ENCODE results near the gene ISCA2.
"Not testable (repeated sequence)": the region's sequence is repeated elsewhere in the genome, so short reads cannot be mapped to it uniquely, and the experiment has no call there.

The ISCA2 gene, protein sequence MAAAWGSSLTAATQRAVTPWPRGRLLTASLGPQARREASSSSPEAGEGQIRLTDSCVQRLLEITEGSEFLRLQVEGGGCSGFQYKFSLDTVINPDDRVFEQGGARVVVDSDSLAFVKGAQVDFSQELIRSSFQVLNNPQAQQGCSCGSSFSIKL

GRCh38 chr14:74493343-74494261, at the start of gene ISCA2:
TSS of gene ISCA2 (plus strand) at chr14:74493765. CDS start at chr14:74493775, 10 bp downstream.
- H3K4me3 ChIP-seq (ENCODE audit: low read depth, low read length), result peak within 1 kb of the TSS; percentile 85
- no peak for TF ChIP-seq CTCF (IDR thresholded peaks at IDR 0.05; ENCODE audit: low read depth, low read length)

DNA sequence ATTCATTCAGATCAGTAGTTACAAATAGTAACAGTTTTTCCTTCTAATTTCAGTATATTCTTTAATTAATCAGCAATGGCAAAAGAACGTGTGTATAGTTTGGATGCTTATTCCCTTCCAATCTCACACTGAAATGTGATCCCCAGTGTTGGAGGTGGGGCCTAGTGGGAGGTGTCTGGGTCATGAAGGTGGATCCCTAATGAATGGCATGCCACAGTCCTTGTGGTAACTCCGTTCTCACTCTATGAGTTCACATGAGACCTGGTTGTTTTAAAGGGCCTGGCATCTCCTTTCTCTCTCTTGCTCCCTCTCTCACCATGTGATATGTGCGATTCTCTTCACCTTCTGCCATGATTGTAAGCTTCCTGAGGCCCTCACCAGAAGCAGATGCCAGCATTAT, 48.7 kb upstream of the ISCA2 start:
- H3K4me3 ChIP-seq (ENCODE audit: low read depth, low read length), result no peak overlapping the region
- TF ChIP-seq CTCF (IDR thresholded peaks at IDR 0.05; ENCODE audit: low read depth, low read length), result no peak

DNA sequence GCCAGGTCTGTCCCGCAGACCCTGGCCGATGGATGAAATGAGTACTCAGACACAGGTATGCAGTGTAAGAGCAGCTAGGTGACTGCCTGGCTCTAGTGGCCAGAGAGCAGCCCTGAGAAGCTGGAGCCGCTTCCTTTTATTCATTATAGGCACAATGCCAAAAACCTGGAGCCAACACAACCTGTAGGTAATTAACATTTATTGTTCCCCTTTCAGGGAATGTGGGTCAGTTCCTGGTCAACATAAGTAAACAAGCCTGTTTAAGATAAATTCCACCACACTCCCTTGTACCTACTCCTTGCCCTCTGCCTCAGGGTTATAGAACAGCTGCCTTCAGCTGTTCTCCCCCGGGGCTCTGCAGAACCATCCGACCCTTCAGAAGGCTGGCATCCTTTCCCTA, 39.2 kb upstream of the ISCA2 start:
- H3K4me3 ChIP-seq (ENCODE audit: low read depth, low read length), result not testable (repeated sequence)

GRCh38 chr14:74456684-74457564, 36.6 kb upstream of the ISCA2 start:
- no peak overlapping the region for H3K4me3 ChIP-seq (ENCODE audit: low read depth, low read length)
- no peak for TF ChIP-seq CTCF (IDR thresholded peaks at IDR 0.05; ENCODE audit: low read depth, low read length)

DNA sequence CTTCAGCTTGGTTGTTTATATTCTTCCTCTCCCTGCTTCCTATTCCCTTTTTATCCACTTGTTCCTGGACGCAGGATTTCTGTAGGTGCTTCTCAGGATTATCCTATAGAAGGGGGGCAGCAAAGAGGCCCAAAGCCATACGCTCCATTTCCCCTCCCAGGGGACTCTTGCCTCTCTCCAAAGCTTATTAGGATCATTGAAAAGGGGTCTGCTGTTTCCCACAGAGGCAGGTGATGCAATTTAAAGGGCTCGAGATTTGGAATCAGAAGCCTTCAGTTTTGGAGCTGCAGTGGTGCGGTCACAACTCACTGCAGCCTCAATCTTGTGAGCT, 36.0 kb upstream of the ISCA2 start:
- no peak overlapping the region for H3K4me3 ChIP-seq (ENCODE audit: low read depth, low read length)
- no peak for TF ChIP-seq CTCF (IDR thresholded peaks at IDR 0.05; ENCODE audit: low read depth, low read length)

GRCh38 chr14:74459289-74459946, 34.1 kb upstream of the ISCA2 start:
- peak; percentile 86 for TF ChIP-seq CTCF (IDR thresholded peaks at IDR 0.05; ENCODE audit: low read depth, low read length)
- H3K4me3 ChIP-seq (ENCODE audit: low read depth, low read length), result no peak overlapping the region

GRCh38 chr14:74459976-74460375, 33.6 kb upstream of the ISCA2 start:
- TF ChIP-seq CTCF (IDR thresholded peaks at IDR 0.05; ENCODE audit: low read depth, low read length), result no peak

More at GRCh38 chr14:74459976-74460375, 33.6 kb upstream of the ISCA2 start:
- H3K4me3 ChIP-seq (ENCODE audit: low read depth, low read length), result no peak overlapping the region
